Stimulated activated CD4-positive, alpha-beta T cell treated with anti-CD3 and anti-CD28 coated beads, Interleukin-12 subunit alpha, Interleukin-12 subunit beta, amount 100 ng/mL, for 24 hours (primary cell): Measurements from ENCODE around the gene SAMD13.

Experiments
- DNase-seq, 2 experiments: peaks; one replicate each; pipeline ENCODE4 v3.0.0-alpha.2; 2020; ENCODE audit warnings: low read depth in 2 of 2

The SAMD13 gene

GRCh38 chr1:84370831-84371394 is 69.4 kb downstream of the SAMD13 start:
- no peak for DNase-seq

GRCh38 chr1:84373436-84374141 is 72.1 kb downstream of the SAMD13 start:
- DNase-seq: no peak

- DNase-seq: no peak
Measured at GRCh38 chr1:84374991-84375696, 73.6 kb downstream of the SAMD13 start.

GRCh38 chr1:84376000-84376910 is 74.7 kb downstream of the SAMD13 start:
- DNase-seq: no peak

GRCh38 chr1:84377480-84378095 is 76.1 kb downstream of the SAMD13 start:
- DNase-seq: no peak

GRCh38 chr1:84379138-84379916 is 77.8 kb downstream of the SAMD13 start:
- DNase-seq: no peak

GRCh38 chr1:84379917-84380180 is 78.3 kb downstream of the SAMD13 start:
- DNase-seq: no peak

GRCh38 chr1:84382127-84382526 is 80.6 kb downstream of the SAMD13 start:
- no peak for DNase-seq

GRCh38 chr1:84385347-84385746 is 83.8 kb downstream of the SAMD13 start:
- DNase-seq: no peak

GRCh38 chr1:84386716-84387479 is 85.4 kb downstream of the SAMD13 start:
- DNase-seq: no peak

GRCh38 chr1:84387480-84388163 is 86.1 kb downstream of the SAMD13 start:
- no peak for DNase-seq

GRCh38 chr1:84390226-84390625 is 88.7 kb downstream of the SAMD13 start:
- no peak for DNase-seq

- no peak for DNase-seq
Measured at GRCh38 chr1:84398175-84399155, 97.0 kb downstream of the SAMD13 start, which contains the start of gene DNASE2B. Gene DNASE2B (plus strand): TSS chr1:84398484. CDS start chr1:84398565, 81 bp downstream.
